GM06990 (cell line): ENCODE measurements around the gene CPED1.

ENCODE experiments used
- DNase-seq: peaks from one replicate; pipeline ENCODE4 v3.0.0-alpha.2; 2011; ENCODE audit not compliant: insufficient read length; ENCODE audit errors: extremely low read depth
- H3K27me3 ChIP-seq: replicated peaks from 2 replicates; pipeline ENCODE4 v1.6.0; 2011; ENCODE audit warnings: low read length; ENCODE audit not compliant: control insufficient read depth, insufficient read depth
- H3K36me3 ChIP-seq: 2 replicates; pipeline ENCODE4 v1.5.1; 2011; ENCODE audit warnings: low read length; ENCODE audit not compliant: control insufficient read depth, insufficient read depth
- H3K4me3 ChIP-seq: replicated peaks from 2 replicates; pipeline ENCODE4 v1.5.1; 2011; ENCODE audit warnings: low read depth, mild to moderate bottlenecking, control low read depth, low read length
- CTCF ChIP-seq: IDR thresholded peaks from 2 replicates; pipeline ENCODE4 v1.5.1; 2011; ENCODE audit warnings: low read length, control low read depth, mild to moderate bottlenecking, inconsistent platforms; ENCODE audit not compliant: insufficient read depth, poor library complexity, severe bottlenecking

CPED1 gene

GRCh38 chr7:121126201-121126600 lies 137.7 kb downstream of the CPED1 start:
- TF ChIP-seq CTCF = no peak
- DNase-seq = no peak
- no peaks in the 10 kb centered on the region for H3K27me3 ChIP-seq
- no peak overlapping the region for H3K4me3 ChIP-seq
- H3K36me3 ChIP-seq = no peaks in the 10 kb centered on the region

GRCh38 chr7:121126801-121127534 lies 138.5 kb downstream of the CPED1 start:
- Histone ChIP-seq H3K36me3 (no peaks in the 10 kb centered on the region), H3K4me3 (no peak overlapping the region), H3K27me3 (no peaks in the 10 kb centered on the region)
- TF ChIP-seq CTCF = no peak
- peak; percentile 5 for DNase-seq

GRCh38 chr7:121132940-121133339 lies 144.4 kb downstream of the CPED1 start:
- Histone ChIP-seq H3K27me3 (no peaks in the 10 kb centered on the region), H3K4me3 (no peak overlapping the region), H3K36me3 (no peaks in the 10 kb centered on the region)
- no peak for TF ChIP-seq CTCF
- DNase-seq = no peak

- no peak overlapping the region for H3K4me3 ChIP-seq
- H3K27me3 ChIP-seq = no peaks in the 10 kb centered on the region
- no peak for TF ChIP-seq CTCF
- H3K36me3 ChIP-seq = no peaks in the 10 kb centered on the region
- DNase-seq = no peak
Measured at GRCh38 chr7:121133444-121133843, 144.9 kb downstream of the CPED1 start.

GRCh38 chr7:121137580-121137979 lies 149.1 kb downstream of the CPED1 start:
- Histone ChIP-seq H3K4me3 (no peak overlapping the region), H3K36me3 (no peaks in the 10 kb centered on the region), H3K27me3 (no peaks in the 10 kb centered on the region)
- TF ChIP-seq CTCF = no peak
- no peak for DNase-seq
